IMR-90 (cell line): ENCODE data around the gene PPP3CB. TPM values are rescaled to one million over a fixed set of nuclear protein-coding genes. Genes with fewer than 3 reads are reported as not detected.

Experiments
- ATAC-seq: fragments of 200-7000 bp; cut with Tn5 transposase; 2 replicates; pipeline ENCODE4 v1.9.1; 2020; ENCODE audit warnings: low read depth, mild to moderate bottlenecking, moderate library complexity
- BruUV-seq: library from RNA; stranded (reverse); fragments of 400-500 nt; replicated peaks from 2 replicates; lab custom pipeline; 2021; lab: Mats Ljungman, UMichigan
- CTCF ChIA-PET: fragments of 300-600 bp; formaldehyde crosslinking; extraction: SDS; loops from one replicate; lab custom pipeline; 2021; ENCODE audit warnings: antibody characterized with exemption; lab: Yijun Ruan, JAX
- POLR2A ChIA-PET: fragments of 300-600 bp; sonication (Branson Sonifier 250); formaldehyde crosslinking; loops from one replicate; lab custom pipeline; 2022; ENCODE audit warnings: antibody characterized with exemption; ENCODE audit not compliant: unreplicated experiment; lab: Charles Lee
- DNase-seq: peaks from one replicate; pipeline ENCODE4 v3.0.0; 2013
- H2AFZ ChIP-seq: replicated peaks from 2 replicates; pipeline ENCODE3; 2013; ENCODE audit warnings: low read length, mild to moderate bottlenecking; ENCODE audit not compliant: poor library complexity
- H2AK5ac ChIP-seq: 2 replicates; pipeline ENCODE4 v1.6.1; 2013; ENCODE audit warnings: low read depth, low read length, inconsistent platforms
- H2AK9ac ChIP-seq: replicated peaks from 2 replicates; pipeline ENCODE3; 2013; ENCODE audit warnings: mild to moderate bottlenecking, low read depth, low read length, moderate library complexity; ENCODE audit not compliant: poor library complexity
- H2BK120ac ChIP-seq: 2 replicates; pipeline ENCODE4 v1.6.1; 2013; ENCODE audit warnings: low read depth, low read length, inconsistent platforms
- H2BK15ac ChIP-seq: 3 replicates; pipeline ENCODE4 v1.6.1; 2013; ENCODE audit warnings: low read depth, low read length, inconsistent platforms
- H2BK20ac ChIP-seq: 2 replicates; pipeline ENCODE4 v1.6.1; 2013; ENCODE audit warnings: low read depth, mild to moderate bottlenecking, inconsistent platforms, low read length, moderate library complexity
- H2BK5ac ChIP-seq: 2 replicates; pipeline ENCODE4 v1.6.1; 2013; ENCODE audit warnings: mild to moderate bottlenecking, low read depth, low read length, inconsistent platforms; ENCODE audit not compliant: poor library complexity, severe bottlenecking
- H3K14ac ChIP-seq: replicated peaks from 2 replicates; pipeline ENCODE4 v1.6.1; 2013; ENCODE audit warnings: low read depth, low read length, inconsistent platforms
- H3K18ac ChIP-seq: 2 replicates; pipeline ENCODE4 v1.6.1; 2013; ENCODE audit warnings: low read depth, low read length, control low read depth
- H3K23ac ChIP-seq: 2 replicates; pipeline ENCODE4 v1.6.1; 2013; ENCODE audit warnings: low read depth, low read length, inconsistent platforms
- H3K27ac ChIP-seq: 2 replicates; pipeline ENCODE4 v1.5.1; 2013; ENCODE audit warnings: mild to moderate bottlenecking, control low read depth, low read length; ENCODE audit not compliant: insufficient read depth
- H3K27me3 ChIP-seq: 2 replicates; pipeline ENCODE4 v1.6.1; 2013; ENCODE audit warnings: low read length; ENCODE audit not compliant: control insufficient read depth, insufficient read depth
- H3K36me3 ChIP-seq: 2 replicates; pipeline ENCODE4 v1.6.1; 2013; ENCODE audit warnings: low read length, mixed read lengths; ENCODE audit not compliant: control insufficient read depth, insufficient read depth
- H3K4ac ChIP-seq: 2 replicates; pipeline ENCODE4 v1.6.1; 2013; ENCODE audit warnings: low read depth, low read length, inconsistent platforms
- H3K4me1 ChIP-seq: 2 replicates; pipeline ENCODE4 v1.6.1; 2013; ENCODE audit warnings: low read length, mixed read lengths; ENCODE audit not compliant: control insufficient read depth, insufficient read depth
- H3K4me2 ChIP-seq: 2 replicates; pipeline ENCODE4 v1.6.1; 2013; ENCODE audit warnings: low read depth, mild to moderate bottlenecking, control low read depth, low read length, moderate library complexity
- H3K4me3 ChIP-seq: 2 replicates; pipeline ENCODE4 v1.5.1; 2013; ENCODE audit warnings: low read depth, mild to moderate bottlenecking, control low read depth, low read length, moderate library complexity; ENCODE audit not compliant: insufficient read depth
- H3K56ac ChIP-seq: 2 replicates; pipeline ENCODE4 v1.6.1; 2013; ENCODE audit warnings: low read length, inconsistent platforms; ENCODE audit not compliant: insufficient read depth; ENCODE audit errors: extremely low read depth
- H3K79me1 ChIP-seq, 2 experiments: 2 replicates each; pipeline ENCODE4 v1.6.1; 2013; ENCODE audit warnings: low read length in 2 of 2, inconsistent platforms in 1 of 2, low read depth in 1 of 2
- H3K9ac ChIP-seq: 2 replicates; pipeline ENCODE4 v1.6.1; 2013; ENCODE audit warnings: low read depth, low read length, control low read depth
- H3K9me1 ChIP-seq: 2 replicates; pipeline ENCODE4 v1.6.1; 2013; ENCODE audit warnings: low read length, inconsistent platforms; ENCODE audit not compliant: insufficient read depth
- H3K9me3 ChIP-seq: 2 replicates; pipeline ENCODE4 v1.6.1; 2013; ENCODE audit warnings: low read length; ENCODE audit not compliant: control insufficient read depth, insufficient read depth
- H4K20me1 ChIP-seq: 2 replicates; pipeline ENCODE4 v1.6.1; 2013; ENCODE audit warnings: low read length, inconsistent platforms; ENCODE audit not compliant: insufficient read depth
- H4K5ac ChIP-seq: 2 replicates; pipeline ENCODE4 v1.6.1; 2013; ENCODE audit warnings: mild to moderate bottlenecking, low read depth, low read length, control low read depth
- H4K8ac ChIP-seq, 2 experiments: 2 replicates each; pipeline ENCODE4 v1.6.1; 2013; ENCODE audit warnings: low read depth in 2 of 2, low read length in 2 of 2, control low read depth in 1 of 2, inconsistent platforms in 1 of 2
- H4K91ac ChIP-seq: 2 replicates; pipeline ENCODE4 v1.6.1; 2013; ENCODE audit warnings: low read depth, low read length, inconsistent platforms; ENCODE audit not compliant: insufficient read depth
- FOS ChIP-seq: fragments of 150-350 bp; IDR thresholded peaks from 2 replicates; pipeline ENCODE4 v1.6.1; 2016; ENCODE audit warnings: low read depth, low read length
- MAZ ChIP-seq: IDR thresholded peaks from 2 replicates; pipeline ENCODE4 v1.6.1; 2012; ENCODE audit warnings: low read depth, mild to moderate bottlenecking, low read length, improper control_type of control experiment, moderate library complexity, borderline replicate concordance
- MXI1 ChIP-seq: IDR thresholded peaks from 2 replicates; pipeline ENCODE4 v1.6.1; 2012; ENCODE audit warnings: low read depth, mild to moderate bottlenecking, low read length, moderate library complexity, borderline replicate concordance
- NFE2L2 ChIP-seq: fragments of 150-350 bp; IDR thresholded peaks from 2 replicates; pipeline ENCODE4 v1.6.1; 2016; ENCODE audit warnings: low read depth, mild to moderate bottlenecking, low read length
- POLR2A ChIP-seq: IDR thresholded peaks from 2 replicates; pipeline ENCODE4 v1.6.1; 2012; ENCODE audit warnings: mild to moderate bottlenecking, low read depth, low read length
- RAD21 ChIP-seq: IDR thresholded peaks from 2 replicates; pipeline ENCODE4 v1.6.1; 2012; ENCODE audit warnings: low read length, improper control_type of control experiment
- USF2 ChIP-seq: fragments of 150-350 bp; IDR thresholded peaks from 2 replicates; pipeline ENCODE4 v1.6.1; 2017; ENCODE audit warnings: mild to moderate bottlenecking, antibody characterized with exemption, low read length, low read depth
- WGBS, 2 experiments: methylation state at CpG; one replicate each; pipeline versions ENCODE4 v1.1.5 to v1.1.7; 2013; ENCODE audit warnings: missing lambda C conversion rate in 2 of 2; ENCODE audit not compliant: insufficient read length in 1 of 2; ENCODE audit errors: extremely low coverage in 2 of 2; 5-methylcytosine and 5-hydroxymethylcytosine counted together
- dilution Hi-C: fragments of 300-500 bp; cut with HindIII; formaldehyde crosslinking; loops from one replicate; pipeline ENCODE4 v1.14.3; 2018; ENCODE audit warnings: low sequenced_read_pairs; ENCODE audit not compliant: unreplicated experiment
- in situ Hi-C: fragments of 300-500 bp; cut with MboI; formaldehyde crosslinking; loops from 3 replicates; pipeline ENCODE4 v1.14.3; 2019; ENCODE audit warnings: low sequenced_read_pairs, inconsistent platforms, mixed read lengths
- intact Hi-C: fragments of 100-400 bp; cut with micrococcal nuclease; formaldehyde crosslinking; loops from 2 replicates; pipeline ENCODE4 v1.10.0; 2022
- polyA plus RNA-seq, 3 experiments: library from polyadenylated mRNA; depleted of rRNA; stranded (reverse); fragments of >200 nt; gene quantifications; 2 replicates each; pipeline ENCODE4 v1.2.3, GENCODE V29; 2012; ENCODE audit warnings: low replicate concordance in 1 of 3
- total RNA-seq: library from RNA; depleted of rRNA; stranded (reverse); fragments of >200 nt; gene quantifications from 2 replicates; pipeline ENCODE4 v1.2.3, GENCODE V29; 2012

PPP3CB gene
- total and polyA plus RNA-seq, 2 of the 4 experiments (the other 2 are of a cell fraction): 22.9 to 36.4 TPM

GRCh38 chr10:73448384-73448783 is 47.4 kb downstream of the PPP3CB start:
- H3K14ac ChIP-seq: no peak overlapping the region
- H3K4me1 ChIP-seq: no peaks in the 10 kb centered on the region
- no peak overlapping the region for H2BK5ac ChIP-seq
- H3K4ac ChIP-seq: no peak overlapping the region
- no peak overlapping the region for H3K27ac ChIP-seq
- no peak overlapping the region for H3K23ac ChIP-seq
- BruUV-seq: no TSS peak
- in situ Hi-C loops: no loop called here
- peaks cover 15% of the 10 kb centered on the region for H3K36me3 ChIP-seq
- H2AK5ac ChIP-seq: no peak overlapping the region
- no peak overlapping the region for H4K5ac ChIP-seq
- no peak overlapping the region for H3K4me3 ChIP-seq
- POLR2A ChIA-PET: no interaction called here
- H3K56ac ChIP-seq: no peak overlapping the region
- H3K9me3 ChIP-seq: no peaks in the 10 kb centered on the region
- H2AFZ ChIP-seq: no peak overlapping the region
- dilution Hi-C loops: no loop called here
- ATAC-seq (no peak), DNase-seq (no peak)
- intact Hi-C loops: no loop called here
- no peaks in the 10 kb centered on the region for H3K27me3 ChIP-seq
- H3K18ac ChIP-seq: no peak overlapping the region
- no peak overlapping the region for H2BK20ac ChIP-seq
- no peak overlapping the region for H4K8ac ChIP-seq
- H4K91ac ChIP-seq: no peak overlapping the region
- no peak overlapping the region for H3K4me2 ChIP-seq
- no peaks in the 10 kb centered on the region for H4K20me1 ChIP-seq
- no peak overlapping the region for H3K9ac ChIP-seq
- H2AK9ac ChIP-seq: no peak overlapping the region
- CTCF ChIA-PET: no interaction called here
- TF ChIP-seq FOS (no peak), MAZ (no peak), MXI1 (no peak), RAD21 (no peak), USF2 (no peak), NFE2L2 (no peak), POLR2A (no peak)
- no peaks in the 10 kb centered on the region for H3K9me1 ChIP-seq
- H2BK15ac ChIP-seq: no peak overlapping the region
- H2BK120ac ChIP-seq: no peak overlapping the region
- WGBS, 2 experiments: 80% methylated on average over 1 of the region's 1 CpG; no CpG with 5 or more reads in 1 of the 2 experiments
- peaks cover 0 to 6% of the 10 kb centered on the region in 2 experiments; a peak in 2 of 4 replicates for H3K79me1 ChIP-seq
